HEK293 (cell line): ENCODE data around the gene IGSF1.

Experiments
- CTCF ChIA-PET: fragments of 350-600 bp; formaldehyde crosslinking; extraction: SDS; loops from one replicate; lab custom pipeline; 2021; ENCODE audit warnings: antibody characterized with exemption; lab: Yijun Ruan, JAX
- POLR2A ChIA-PET: fragments of 300-600 bp; formaldehyde crosslinking; extraction: SDS; loops from one replicate; lab custom pipeline; 2020; ENCODE audit warnings: antibody characterized with exemption, inconsistent platforms; lab: Yijun Ruan, JAX
- H3K27ac ChIP-seq: fragments of 200-500 bp; sonication (Bioruptor generic); 2 replicates; pipeline ENCODE4 v1.5.1; 2014; ENCODE audit warnings: low read depth, low read length, control low read depth, inconsistent platforms; ENCODE audit errors: extremely low read depth
- H3K36me3 ChIP-seq, 2 experiments: fragments of 200-500 bp in 1 of 2; sonication (Bioruptor generic) in 1 of 2; 1 replicate in 1 of 2; 2 replicates in 1 of 2; pipeline ENCODE4 v1.5.1; 2014 to 2017; ENCODE audit warnings: inconsistent platforms in 2 of 2, low read length in 2 of 2; ENCODE audit not compliant: control insufficient read depth in 2 of 2, insufficient read depth in 1 of 2
- H3K4me1 ChIP-seq: fragments of 200-500 bp; sonication (Bioruptor generic); 2 replicates; pipeline ENCODE4 v1.5.1; 2014; ENCODE audit warnings: mild to moderate bottlenecking, low read length, inconsistent platforms; ENCODE audit not compliant: control insufficient read depth, insufficient read depth
- H3K4me3 ChIP-seq: 2 replicates; pipeline ENCODE4 v1.5.1; 2011; ENCODE audit warnings: low read depth, mild to moderate bottlenecking, control low read depth, low read length, moderate library complexity
- H3K9me3 ChIP-seq: fragments of 200-500 bp; sonication (Bioruptor generic); 2 replicates; pipeline ENCODE4 v1.5.1; 2014; ENCODE audit warnings: low read depth, low read length, inconsistent platforms; ENCODE audit not compliant: control insufficient read depth, insufficient read depth
- HOXD13 ChIP-seq: sonication (generic); formaldehyde crosslinking; IDR thresholded peaks from 2 replicates; pipeline ENCODE4 v1.8.0; 2022; ENCODE audit warnings: missing genetic modification reagents, borderline replicate concordance
- KLF7 ChIP-seq: fragments of 450-650 bp; formaldehyde crosslinking; IDR thresholded peaks from 2 replicates; pipeline ENCODE4 v1.5.1; 2016; ENCODE audit warnings: missing biosample characterization, missing genetic modification characterization, borderline replicate concordance
- MEIS1 ChIP-seq: sonication (generic); formaldehyde crosslinking; IDR thresholded peaks from 2 replicates; pipeline ENCODE4 v1.8.1; 2022; ENCODE audit warnings: missing genetic modification reagents, mild to moderate bottlenecking, borderline replicate concordance
- OSR2 ChIP-seq: fragments of 450-650 bp; formaldehyde crosslinking; IDR thresholded peaks from 2 replicates; pipeline ENCODE4 v1.5.1; 2016; ENCODE audit warnings: missing biosample characterization, missing genetic modification characterization
- SCRT1 ChIP-seq: fragments of 450-650 bp; formaldehyde crosslinking; IDR thresholded peaks from 2 replicates; pipeline ENCODE4 v1.5.1; 2016; ENCODE audit warnings: missing biosample characterization, missing genetic modification characterization, borderline replicate concordance
- ZEB2 ChIP-seq: fragments of 450-650 bp; formaldehyde crosslinking; IDR thresholded peaks from 2 replicates; pipeline ENCODE4 v1.5.1; 2016; ENCODE audit warnings: missing biosample characterization, missing genetic modification characterization
- ZFP3 ChIP-seq: fragments of 450-650 bp; formaldehyde crosslinking; IDR thresholded peaks from 2 replicates; pipeline ENCODE4 v1.5.1; 2016; ENCODE audit warnings: low read depth, missing biosample characterization, missing genetic modification characterization
- ZNF138 ChIP-seq: fragments of 450-650 bp; formaldehyde crosslinking; IDR thresholded peaks from 2 replicates; pipeline ENCODE4 v1.5.1; 2016; ENCODE audit warnings: missing biosample characterization, missing genetic modification characterization, borderline replicate concordance
- ZNF221 ChIP-seq: fragments of 450-650 bp; formaldehyde crosslinking; IDR thresholded peaks from 2 replicates; pipeline ENCODE4 v1.5.1; 2017; ENCODE audit warnings: missing biosample characterization, missing genetic modification characterization, borderline replicate concordance
- ZNF311 ChIP-seq: fragments of 450-650 bp; formaldehyde crosslinking; IDR thresholded peaks from 2 replicates; pipeline ENCODE4 v1.5.1; 2017; ENCODE audit warnings: missing biosample characterization, missing genetic modification characterization, borderline replicate concordance
- ZNF510 ChIP-seq: fragments of 450-650 bp; formaldehyde crosslinking; IDR thresholded peaks from 2 replicates; pipeline ENCODE4 v1.5.1; 2018; ENCODE audit warnings: mild to moderate bottlenecking, missing genetic modification characterization, missing biosample characterization; ENCODE audit not compliant: insufficient replicate concordance
- ZNF514 ChIP-seq: fragments of 450-650 bp; formaldehyde crosslinking; IDR thresholded peaks from 2 replicates; pipeline ENCODE4 v1.5.1; 2016; ENCODE audit warnings: missing biosample characterization, missing genetic modification characterization
- ZNF558 ChIP-seq: fragments of 450-650 bp; formaldehyde crosslinking; IDR thresholded peaks from 2 replicates; pipeline ENCODE4 v1.5.1; 2016; ENCODE audit warnings: missing biosample characterization, missing genetic modification characterization
- ZNF561 ChIP-seq: fragments of 450-650 bp; IDR thresholded peaks from 2 replicates; pipeline ENCODE4 v1.5.1; 2018; ENCODE audit warnings: missing biosample characterization, missing genetic modification characterization, borderline replicate concordance
- ZNF768 ChIP-seq: fragments of 450-650 bp; formaldehyde crosslinking; IDR thresholded peaks from 2 replicates; pipeline ENCODE4 v1.5.1; 2018; ENCODE audit warnings: missing biosample characterization, mild to moderate bottlenecking, missing genetic modification characterization
- TF ChIP-seq, protein P1 (sequence below): fragments of 450-650 bp; formaldehyde crosslinking; IDR thresholded peaks from 2 replicates; pipeline ENCODE4 v1.5.1; 2016; ENCODE audit warnings: missing biosample characterization, missing genetic modification characterization
- TF ChIP-seq, protein P2 (sequence below): fragments of 450-650 bp; formaldehyde crosslinking; IDR thresholded peaks from 2 replicates; pipeline ENCODE4 v1.5.1; 2016; ENCODE audit warnings: missing biosample characterization, missing genetic modification characterization, low read depth
- TF ChIP-seq, protein P3 (sequence below): fragments of 450-650 bp; formaldehyde crosslinking; optimal IDR thresholded peaks from 2 replicates; pipeline ENCODE3; 2016; ENCODE audit warnings: missing biosample characterization, mild to moderate bottlenecking, missing genetic modification characterization
- TF ChIP-seq, protein P4 (sequence below): fragments of 450-650 bp; formaldehyde crosslinking; IDR thresholded peaks from 2 replicates; pipeline ENCODE4 v1.5.1; 2016; ENCODE audit warnings: missing biosample characterization, missing genetic modification characterization, borderline replicate concordance
- TF ChIP-seq, protein P5 (sequence below): fragments of 450-650 bp; formaldehyde crosslinking; IDR thresholded peaks from 2 replicates; pipeline ENCODE4 v1.5.1; 2017; ENCODE audit warnings: missing biosample characterization, missing genetic modification characterization
- TF ChIP-seq, protein P6 (sequence below): fragments of 450-650 bp; formaldehyde crosslinking; conservative IDR thresholded peaks from 2 replicates; pipeline ENCODE4 v1.5.1; 2016; ENCODE audit warnings: low read depth, missing biosample characterization, missing genetic modification characterization

IGSF1 gene

DNA sequence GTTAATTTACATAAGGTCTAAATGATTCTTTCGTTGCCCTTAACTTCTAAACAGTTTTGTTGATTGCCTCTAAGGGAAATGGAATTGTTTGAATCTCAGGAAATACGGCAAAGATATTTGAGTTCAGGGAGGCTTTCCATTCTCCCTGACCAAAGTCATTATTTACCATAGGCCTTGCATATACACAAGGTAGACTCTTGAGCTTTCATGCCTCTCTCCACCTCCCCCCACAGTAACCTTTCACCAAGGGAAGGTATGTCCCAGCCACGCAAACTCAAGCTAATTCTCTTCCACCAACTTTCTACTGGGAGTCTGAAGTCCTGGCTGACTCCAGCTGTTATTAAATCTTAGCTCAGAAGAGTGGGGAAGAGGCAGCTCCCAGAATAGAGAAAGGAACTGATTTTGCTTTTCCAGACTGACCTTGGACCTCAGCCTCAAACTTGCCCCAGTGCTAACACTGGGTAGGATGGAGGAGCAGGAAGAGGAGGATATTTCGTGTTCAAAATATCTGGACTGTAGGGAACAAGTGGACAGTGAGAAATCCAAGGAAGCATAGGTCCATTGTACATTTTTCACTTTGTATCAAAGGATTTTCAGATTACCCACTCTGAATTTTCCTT, 1.4 kb downstream of the IGSF1 start:
- POLR2A ChIA-PET: no interaction called here
- CTCF ChIA-PET: no interaction called here
- Histone ChIP-seq H3K27ac (no peak overlapping the region), H3K4me1 (no peaks in the 10 kb centered on the region), H3K9me3 (no peaks in the 10 kb centered on the region), H3K36me3 (peaks cover 0 to 3% of the 10 kb centered on the region in 2 experiments; a peak in 1 of 3 replicates), H3K4me3 (no peak overlapping the region)
- no peak for TF ChIP-seq ZNF514 (tag by site-specific recombination)
- no peak for TF ChIP-seq ZNF510 (tag by site-specific recombination)
- TF ChIP-seq OSR2 (tag by site-specific recombination): no peak
- TF ChIP-seq SCRT1 (tag by site-specific recombination): no peak
- TF ChIP-seq ZNF311: no peak
- TF ChIP-seq, protein P1, sequence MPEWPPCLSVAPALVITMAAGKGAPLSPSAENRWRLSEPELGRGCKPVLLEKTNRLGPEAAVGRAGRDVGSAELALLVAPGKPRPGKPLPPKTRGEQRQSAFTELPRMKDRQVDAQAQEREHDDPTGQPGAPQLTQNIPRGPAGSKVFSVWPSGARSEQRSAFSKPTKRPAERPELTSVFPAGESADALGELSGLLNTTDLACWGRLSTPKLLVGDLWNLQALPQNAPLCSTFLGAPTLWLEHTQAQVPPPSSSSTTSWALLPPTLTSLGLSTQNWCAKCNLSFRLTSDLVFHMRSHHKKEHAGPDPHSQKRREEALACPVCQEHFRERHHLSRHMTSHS (tag by site-specific recombination): no peak
- no peak for TF ChIP-seq ZNF138 (tag by site-specific recombination)
- TF ChIP-seq ZNF558 (tag by site-specific recombination): no peak
- no peak for TF ChIP-seq ZEB2 (tag by site-specific recombination)
- TF ChIP-seq ZNF221 (tag by site-specific recombination): no peak

DNA sequence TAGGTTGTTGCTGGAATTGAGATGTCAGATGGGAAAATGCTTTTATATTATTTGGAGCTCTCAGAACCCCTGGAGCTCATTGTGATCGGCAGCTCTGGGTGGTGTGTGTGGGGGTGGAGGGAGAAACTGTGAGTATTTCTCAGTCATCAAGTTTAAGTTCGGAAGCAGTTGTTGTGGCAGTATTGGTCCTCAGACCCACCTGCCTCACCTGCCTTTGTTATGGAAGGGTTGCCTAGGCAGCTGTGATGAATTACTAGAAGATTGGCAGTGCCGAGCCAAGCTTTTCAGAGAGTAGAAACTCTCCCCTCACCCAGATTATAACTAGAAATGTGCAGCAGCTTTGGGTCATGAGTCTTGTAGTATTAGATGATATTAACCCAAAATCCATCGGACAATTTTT, 9.5 kb downstream of the IGSF1 start:
- H3K27ac ChIP-seq: no peak overlapping the region
- POLR2A ChIA-PET: no interaction called here
- peaks cover 0 to 3% of the 10 kb centered on the region in 2 experiments; a peak in 1 of 3 replicates for H3K36me3 ChIP-seq
- CTCF ChIA-PET: interaction anchor here (0.6 to 0.7 kb wide), 2 partner anchors 15 to 27 kb away, joined by 3 to 4 read pairs; no protein-coding TSS in a partner anchor
- H3K9me3 ChIP-seq: no peaks in the 10 kb centered on the region
- H3K4me1 ChIP-seq: no peaks in the 10 kb centered on the region
- H3K4me3 ChIP-seq: no peak overlapping the region
- TF ChIP-seq ZNF311: no peak
- no peak for TF ChIP-seq ZNF768 (tag by site-specific recombination)
- no peak for TF ChIP-seq ZNF561 (tag by site-specific recombination)
- TF ChIP-seq, protein P2, sequence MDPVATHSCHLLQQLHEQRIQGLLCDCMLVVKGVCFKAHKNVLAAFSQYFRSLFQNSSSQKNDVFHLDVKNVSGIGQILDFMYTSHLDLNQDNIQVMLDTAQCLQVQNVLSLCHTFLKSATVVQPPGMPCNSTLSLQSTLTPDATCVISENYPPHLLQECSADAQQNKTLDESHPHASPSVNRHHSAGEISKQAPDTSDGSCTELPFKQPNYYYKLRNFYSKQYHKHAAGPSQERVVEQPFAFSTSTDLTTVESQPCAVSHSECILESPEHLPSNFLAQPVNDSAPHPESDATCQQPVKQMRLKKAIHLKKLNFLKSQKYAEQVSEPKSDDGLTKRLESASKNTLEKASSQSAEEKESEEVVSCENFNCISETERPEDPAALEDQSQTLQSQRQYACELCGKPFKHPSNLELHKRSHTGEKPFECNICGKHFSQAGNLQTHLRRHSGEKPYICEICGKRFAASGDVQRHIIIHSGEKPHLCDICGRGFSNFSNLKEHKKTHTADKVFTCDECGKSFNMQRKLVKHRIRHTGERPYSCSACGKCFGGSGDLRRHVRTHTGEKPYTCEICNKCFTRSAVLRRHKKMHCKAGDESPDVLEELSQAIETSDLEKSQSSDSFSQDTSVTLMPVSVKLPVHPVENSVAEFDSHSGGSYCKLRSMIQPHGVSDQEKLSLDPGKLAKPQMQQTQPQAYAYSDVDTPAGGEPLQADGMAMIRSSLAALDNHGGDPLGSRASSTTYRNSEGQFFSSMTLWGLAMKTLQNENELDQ: no peak
- TF ChIP-seq HOXD13 (CRISPR knock-in tag): no peak
- TF ChIP-seq ZFP3: no peak
- TF ChIP-seq, protein P3, sequence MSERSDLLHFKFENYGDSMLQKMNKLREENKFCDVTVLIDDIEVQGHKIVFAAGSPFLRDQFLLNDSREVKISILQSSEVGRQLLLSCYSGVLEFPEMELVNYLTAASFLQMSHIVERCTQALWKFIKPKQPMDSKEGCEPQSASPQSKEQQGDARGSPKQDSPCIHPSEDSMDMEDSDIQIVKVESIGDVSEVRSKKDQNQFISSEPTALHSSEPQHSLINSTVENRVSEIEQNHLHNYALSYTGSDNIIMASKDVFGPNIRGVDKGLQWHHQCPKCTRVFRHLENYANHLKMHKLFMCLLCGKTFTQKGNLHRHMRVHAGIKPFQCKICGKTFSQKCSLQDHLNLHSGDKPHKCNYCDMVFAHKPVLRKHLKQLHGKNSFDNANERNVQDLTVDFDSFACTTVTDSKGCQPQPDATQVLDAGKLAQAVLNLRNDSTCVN (tag by site-specific recombination): no peak
- TF ChIP-seq, protein P4, sequence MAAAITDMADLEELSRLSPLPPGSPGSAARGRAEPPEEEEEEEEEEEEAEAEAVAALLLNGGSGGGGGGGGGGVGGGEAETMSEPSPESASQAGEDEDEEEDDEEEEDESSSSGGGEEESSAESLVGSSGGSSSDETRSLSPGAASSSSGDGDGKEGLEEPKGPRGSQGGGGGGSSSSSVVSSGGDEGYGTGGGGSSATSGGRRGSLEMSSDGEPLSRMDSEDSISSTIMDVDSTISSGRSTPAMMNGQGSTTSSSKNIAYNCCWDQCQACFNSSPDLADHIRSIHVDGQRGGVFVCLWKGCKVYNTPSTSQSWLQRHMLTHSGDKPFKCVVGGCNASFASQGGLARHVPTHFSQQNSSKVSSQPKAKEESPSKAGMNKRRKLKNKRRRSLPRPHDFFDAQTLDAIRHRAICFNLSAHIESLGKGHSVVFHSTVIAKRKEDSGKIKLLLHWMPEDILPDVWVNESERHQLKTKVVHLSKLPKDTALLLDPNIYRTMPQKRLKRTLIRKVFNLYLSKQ (tag by site-specific recombination): no peak
- no peak for TF ChIP-seq MEIS1 (CRISPR knock-in tag)
- TF ChIP-seq, protein P5, sequence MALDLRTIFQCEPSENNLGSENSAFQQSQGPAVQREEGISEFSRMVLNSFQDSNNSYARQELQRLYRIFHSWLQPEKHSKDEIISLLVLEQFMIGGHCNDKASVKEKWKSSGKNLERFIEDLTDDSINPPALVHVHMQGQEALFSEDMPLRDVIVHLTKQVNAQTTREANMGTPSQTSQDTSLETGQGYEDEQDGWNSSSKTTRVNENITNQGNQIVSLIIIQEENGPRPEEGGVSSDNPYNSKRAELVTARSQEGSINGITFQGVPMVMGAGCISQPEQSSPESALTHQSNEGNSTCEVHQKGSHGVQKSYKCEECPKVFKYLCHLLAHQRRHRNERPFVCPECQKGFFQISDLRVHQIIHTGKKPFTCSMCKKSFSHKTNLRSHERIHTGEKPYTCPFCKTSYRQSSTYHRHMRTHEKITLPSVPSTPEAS (tag by site-specific recombination): no peak
- TF ChIP-seq, protein P6, sequence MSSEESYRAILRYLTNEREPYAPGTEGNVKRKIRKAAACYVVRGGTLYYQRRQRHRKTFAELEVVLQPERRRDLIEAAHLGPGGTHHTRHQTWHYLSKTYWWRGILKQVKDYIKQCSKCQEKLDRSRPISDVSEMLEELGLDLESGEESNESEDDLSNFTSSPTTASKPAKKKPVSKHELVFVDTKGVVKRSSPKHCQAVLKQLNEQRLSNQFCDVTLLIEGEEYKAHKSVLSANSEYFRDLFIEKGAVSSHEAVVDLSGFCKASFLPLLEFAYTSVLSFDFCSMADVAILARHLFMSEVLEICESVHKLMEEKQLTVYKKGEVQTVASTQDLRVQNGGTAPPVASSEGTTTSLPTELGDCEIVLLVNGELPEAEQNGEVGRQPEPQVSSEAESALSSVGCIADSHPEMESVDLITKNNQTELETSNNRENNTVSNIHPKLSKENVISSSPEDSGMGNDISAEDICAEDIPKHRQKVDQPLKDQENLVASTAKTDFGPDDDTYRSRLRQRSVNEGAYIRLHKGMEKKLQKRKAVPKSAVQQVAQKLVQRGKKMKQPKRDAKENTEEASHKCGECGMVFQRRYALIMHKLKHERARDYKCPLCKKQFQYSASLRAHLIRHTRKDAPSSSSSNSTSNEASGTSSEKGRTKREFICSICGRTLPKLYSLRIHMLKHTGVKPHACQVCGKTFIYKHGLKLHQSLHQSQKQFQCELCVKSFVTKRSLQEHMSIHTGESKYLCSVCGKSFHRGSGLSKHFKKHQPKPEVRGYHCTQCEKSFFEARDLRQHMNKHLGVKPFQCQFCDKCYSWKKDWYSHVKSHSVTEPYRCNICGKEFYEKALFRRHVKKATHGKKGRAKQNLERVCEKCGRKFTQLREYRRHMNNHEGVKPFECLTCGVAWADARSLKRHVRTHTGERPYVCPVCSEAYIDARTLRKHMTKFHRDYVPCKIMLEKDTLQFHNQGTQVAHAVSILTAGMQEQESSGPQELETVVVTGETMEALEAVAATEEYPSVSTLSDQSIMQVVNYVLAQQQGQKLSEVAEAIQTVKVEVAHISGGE (tag by site-specific recombination): no peak
- TF ChIP-seq KLF7 (tag by site-specific recombination): no peak
